GM12873 (cell line): Measurements from ENCODE around the gene DCN.

ENCODE experiments used
- CTCF ChIP-seq: IDR thresholded peaks from 2 replicates; pipeline ENCODE4 v1.5.1; 2012; ENCODE audit warnings: low read depth, mild to moderate bottlenecking, moderate library complexity, low read length, control low read depth; ENCODE audit not compliant: insufficient read depth; ENCODE audit errors: missing control alignments

Gene DCN

GRCh38 chr12:91139286-91139685, 43.3 kb downstream of the DCN start:
- TF ChIP-seq CTCF: no peak

GRCh38 chr12:91138337-91138920, 44.2 kb downstream of the DCN start:
- TF ChIP-seq CTCF: no peak

DNA sequence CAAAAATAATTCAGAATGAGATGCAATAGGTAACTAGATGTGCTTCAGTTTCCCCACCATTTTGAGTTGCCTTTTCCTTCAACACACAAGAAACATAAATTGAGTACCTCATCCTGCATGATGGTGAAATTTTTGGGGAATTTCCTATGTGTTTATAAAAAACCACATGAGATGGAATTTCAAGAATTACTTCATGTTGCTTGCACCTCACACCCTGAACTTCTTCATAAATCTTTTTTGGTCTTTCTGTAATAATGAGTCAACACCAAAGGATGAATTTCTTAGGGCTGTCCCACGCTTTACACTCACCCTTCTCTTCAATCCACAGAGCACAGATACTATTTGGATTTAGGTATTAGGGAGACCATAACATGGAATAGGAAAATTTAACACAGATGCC, 48.7 kb downstream of the DCN start:
- TF ChIP-seq CTCF: no peak

GRCh38 chr12:91129662-91130362, 52.8 kb downstream of the DCN start:
- no peak for TF ChIP-seq CTCF

DNA sequence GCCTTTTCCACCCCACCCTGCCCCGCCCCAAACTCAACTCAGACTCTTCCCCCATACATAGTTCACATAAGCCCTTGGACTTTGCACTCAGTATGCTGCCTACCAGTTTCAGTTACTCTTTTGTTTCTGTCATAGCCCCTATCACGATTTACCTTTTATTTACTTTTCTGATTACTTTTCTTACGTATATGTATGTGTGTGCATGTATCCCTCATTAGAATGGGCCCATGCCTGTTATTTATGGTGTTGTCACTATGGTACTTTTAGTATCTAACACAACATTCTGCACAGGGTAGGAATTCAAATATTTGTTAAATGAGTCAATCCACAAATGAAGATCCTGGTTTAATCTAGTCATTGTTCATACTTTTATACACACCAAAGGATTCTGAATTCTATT, 54.9 kb downstream of the DCN start:
- TF ChIP-seq CTCF: no peak

DNA sequence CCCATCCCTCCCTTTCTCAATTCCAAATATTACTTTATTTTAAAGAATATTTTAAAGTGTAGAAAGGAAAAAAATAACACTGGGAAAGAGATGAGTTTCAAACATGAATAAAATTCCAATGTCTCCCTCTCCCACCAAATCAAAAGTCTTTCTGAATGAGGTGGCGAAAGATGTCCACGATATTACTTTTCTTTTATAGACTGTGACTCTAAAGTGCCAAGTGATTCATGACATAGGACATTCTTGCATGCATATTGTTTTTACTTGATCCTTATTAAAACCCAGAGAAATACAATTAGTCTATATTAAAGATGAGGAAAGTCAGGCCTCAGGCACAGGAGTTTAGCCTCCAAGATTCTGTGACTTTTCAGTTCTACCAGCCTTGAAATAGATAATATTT, 55.3 kb downstream of the DCN start:
- no peak for TF ChIP-seq CTCF

DNA sequence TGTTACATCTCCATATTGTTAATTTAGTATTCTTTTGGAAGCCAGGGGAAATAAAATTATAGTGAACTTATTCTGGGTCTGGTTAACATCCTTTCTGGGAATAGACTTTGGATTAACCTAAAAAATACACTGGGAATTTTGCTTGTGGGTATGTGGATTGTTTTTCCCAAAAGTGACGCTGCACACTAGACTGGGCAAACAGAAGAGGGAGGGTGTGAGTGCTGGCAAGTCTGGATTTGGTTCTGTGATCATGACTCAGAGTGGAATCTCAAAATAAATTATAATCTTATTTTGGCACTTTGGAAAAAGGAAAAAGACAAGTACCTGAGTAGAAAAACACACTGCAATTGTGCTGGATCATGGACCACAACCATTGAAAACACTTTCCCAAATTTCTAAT, 56.1 kb downstream of the DCN start:
- TF ChIP-seq CTCF: no peak
